Measurements from ENCODE around the gene GALK1.

The GALK1 gene

DNA sequence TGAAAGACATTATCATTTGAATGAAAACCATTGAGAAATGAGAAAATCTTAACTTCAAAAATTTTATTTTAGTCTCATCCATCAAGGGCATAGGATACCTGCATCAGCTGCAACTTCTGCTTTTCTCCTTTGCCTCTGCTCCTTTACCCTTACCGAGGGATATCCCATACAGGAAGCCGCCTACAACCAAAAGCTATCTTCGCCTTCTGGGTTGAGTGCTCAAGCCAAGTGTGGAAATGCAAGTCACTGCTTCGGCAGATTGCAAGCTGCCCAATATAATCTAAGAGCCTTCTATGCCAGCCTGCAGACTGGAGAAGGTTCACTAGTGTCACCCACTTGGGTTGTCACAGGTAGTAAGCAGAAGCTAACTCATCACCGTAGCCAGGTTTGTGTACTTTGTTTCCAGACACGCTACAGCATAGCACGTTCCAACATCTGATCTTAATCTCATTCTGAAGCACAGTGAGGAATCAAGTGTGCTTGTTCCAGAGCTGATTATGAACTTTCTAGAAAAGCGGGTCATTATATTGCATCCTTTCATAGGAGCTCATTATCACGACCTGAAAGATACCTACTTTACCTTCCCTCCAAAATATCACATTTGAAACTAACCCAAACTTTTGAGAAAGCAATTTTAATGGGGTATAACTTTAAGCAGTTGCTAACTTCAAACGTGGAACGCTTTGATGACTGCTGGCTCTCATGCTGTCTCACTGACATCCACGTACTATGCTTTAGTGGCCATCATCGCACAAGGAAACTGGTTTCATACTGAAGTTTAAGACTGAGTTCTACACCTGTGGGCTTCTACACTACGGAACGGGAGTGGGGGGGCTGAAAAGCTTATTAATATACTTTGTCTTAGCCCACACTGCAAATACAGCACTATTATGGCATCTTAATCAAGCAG is 11.6 kb upstream of the GALK1 start:
- Mint-ChIP-seq H3K4me3 (peak overlapping the region; percentile 94), H3K27me3 (ENCODE audit: low read depth, poor library complexity) (peaks cover 5% of the 10 kb centered on the region), H3K9me3 (peaks cover 6% of the 10 kb centered on the region), H3K4me1 (peaks cover 61% of the 10 kb centered on the region), H3K36me3 (ENCODE audit: low read depth) (peaks cover 36% of the 10 kb centered on the region), H3K27ac (peak overlapping the region; percentile 26)
- DNase-seq, result no peak
- TF ChIP-seq, protein P1, sequence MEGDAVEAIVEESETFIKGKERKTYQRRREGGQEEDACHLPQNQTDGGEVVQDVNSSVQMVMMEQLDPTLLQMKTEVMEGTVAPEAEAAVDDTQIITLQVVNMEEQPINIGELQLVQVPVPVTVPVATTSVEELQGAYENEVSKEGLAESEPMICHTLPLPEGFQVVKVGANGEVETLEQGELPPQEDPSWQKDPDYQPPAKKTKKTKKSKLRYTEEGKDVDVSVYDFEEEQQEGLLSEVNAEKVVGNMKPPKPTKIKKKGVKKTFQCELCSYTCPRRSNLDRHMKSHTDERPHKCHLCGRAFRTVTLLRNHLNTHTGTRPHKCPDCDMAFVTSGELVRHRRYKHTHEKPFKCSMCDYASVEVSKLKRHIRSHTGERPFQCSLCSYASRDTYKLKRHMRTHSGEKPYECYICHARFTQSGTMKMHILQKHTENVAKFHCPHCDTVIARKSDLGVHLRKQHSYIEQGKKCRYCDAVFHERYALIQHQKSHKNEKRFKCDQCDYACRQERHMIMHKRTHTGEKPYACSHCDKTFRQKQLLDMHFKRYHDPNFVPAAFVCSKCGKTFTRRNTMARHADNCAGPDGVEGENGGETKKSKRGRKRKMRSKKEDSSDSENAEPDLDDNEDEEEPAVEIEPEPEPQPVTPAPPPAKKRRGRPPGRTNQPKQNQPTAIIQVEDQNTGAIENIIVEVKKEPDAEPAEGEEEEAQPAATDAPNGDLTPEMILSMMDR (IDR thresholded peaks at IDR 0.05), result no peak

DNA sequence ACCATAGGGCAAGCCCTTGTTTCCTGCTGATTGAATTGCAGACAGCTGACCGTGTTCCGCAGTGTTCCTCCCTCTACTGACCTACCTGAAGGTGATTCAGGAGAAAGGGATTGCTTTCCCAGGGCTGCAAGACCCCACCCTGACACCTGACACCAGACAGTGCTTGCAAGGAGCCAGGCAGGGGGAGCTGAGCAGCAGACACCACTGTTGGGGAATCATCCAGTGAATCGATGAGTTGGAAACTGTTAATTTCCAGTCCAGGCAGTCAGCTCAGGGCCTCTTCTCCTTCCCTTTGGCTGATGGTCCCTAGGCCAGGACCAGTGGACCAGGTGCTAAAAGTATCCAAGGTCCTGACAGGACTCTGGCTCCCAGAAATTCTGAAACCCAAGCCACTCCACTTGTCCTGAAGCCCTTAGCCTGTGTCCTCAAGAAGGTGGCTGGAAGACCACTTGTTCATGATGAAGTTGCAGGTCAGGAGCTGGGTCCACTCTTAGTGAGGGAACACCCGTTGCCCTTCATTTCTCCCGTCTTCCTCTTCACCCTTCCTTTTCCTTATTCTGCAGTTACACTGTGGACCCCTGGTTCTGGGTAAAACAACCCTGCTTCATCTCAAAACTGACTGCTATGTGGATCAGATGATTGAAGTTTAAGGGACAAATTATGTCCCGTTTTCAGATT is 10.1 kb upstream of the GALK1 start:
- H3K4me1 Mint-ChIP-seq, result peaks cover 65% of the 10 kb centered on the region
- peak overlapping the region; percentile 2 for H3K27ac Mint-ChIP-seq
- peaks cover 6% of the 10 kb centered on the region for H3K9me3 Mint-ChIP-seq
- TF ChIP-seq, protein P1 (IDR thresholded peaks at IDR 0.05), result no peak
- H3K36me3 Mint-ChIP-seq (ENCODE audit: low read depth), result peaks cover 36% of the 10 kb centered on the region
- peaks cover 5% of the 10 kb centered on the region for H3K27me3 Mint-ChIP-seq (ENCODE audit: low read depth, poor library complexity)
- DNase-seq, result no peak
- H3K4me3 Mint-ChIP-seq, result peak overlapping the region; percentile 5

DNA sequence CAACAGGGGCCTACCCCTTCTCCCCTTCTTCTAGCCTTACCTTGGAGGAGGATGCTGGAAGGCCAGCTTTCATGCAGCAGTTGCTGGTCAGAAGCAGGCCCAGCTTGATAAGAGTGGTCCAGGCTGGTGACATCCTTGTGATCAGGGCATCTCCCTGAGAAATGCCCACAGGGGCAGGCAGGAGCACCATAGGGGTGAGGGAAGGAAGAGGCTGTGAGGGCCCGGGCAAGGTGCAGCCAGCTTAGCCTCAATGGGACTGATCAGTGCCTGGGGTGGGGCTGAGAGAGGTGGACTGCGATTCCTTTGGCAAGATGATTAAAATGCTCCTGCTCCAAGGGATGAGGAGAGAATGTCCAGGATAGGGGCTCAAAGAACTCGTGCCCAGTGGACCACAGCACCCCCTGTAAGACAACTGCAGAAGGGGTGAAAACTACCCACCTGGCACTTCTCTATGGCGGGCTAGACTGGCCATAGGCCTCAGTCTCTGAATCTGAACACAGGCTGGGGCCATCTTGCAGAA is 9.5 kb upstream of the GALK1 start:
- Mint-ChIP-seq H3K4me1 (peaks cover 59% of the 10 kb centered on the region), H3K27me3 (ENCODE audit: low read depth, poor library complexity) (peaks cover 4% of the 10 kb centered on the region)

DNA sequence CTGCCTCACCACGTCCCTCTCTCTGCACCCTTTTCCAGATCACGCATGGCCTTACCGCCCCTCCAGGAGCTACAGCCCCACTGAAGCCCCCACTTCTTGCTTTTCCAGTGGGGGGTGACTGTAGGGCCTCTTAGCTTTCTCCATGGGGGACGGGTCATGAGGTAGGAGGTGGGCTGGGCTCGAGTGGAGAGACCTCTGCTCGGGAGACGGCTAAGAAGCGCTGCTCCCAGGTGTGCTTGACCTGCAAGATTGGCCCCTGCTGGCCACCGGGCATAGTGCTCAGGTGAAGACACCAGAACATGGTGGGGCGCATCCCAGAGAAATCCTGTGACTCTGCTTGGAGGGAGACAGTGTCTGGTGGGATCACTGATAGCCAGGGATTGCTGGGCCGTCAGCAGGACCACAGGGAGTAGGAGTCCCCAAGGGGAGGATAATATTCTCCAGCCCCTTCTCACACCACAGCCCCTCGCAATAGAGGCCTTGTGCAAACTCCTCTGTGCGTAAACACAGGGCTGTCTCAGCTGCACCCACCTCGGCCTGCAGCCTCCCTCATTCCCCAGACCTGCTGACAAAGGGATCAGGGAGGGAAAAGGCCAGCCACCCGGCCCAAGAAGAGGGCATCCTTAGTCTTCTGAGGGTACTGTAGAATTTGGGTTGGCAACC is 8.9 kb upstream of the GALK1 start:
- H3K36me3 Mint-ChIP-seq (ENCODE audit: low read depth), result peaks cover 30% of the 10 kb centered on the region
- no peak overlapping the region for H3K4me3 Mint-ChIP-seq
- peaks cover 59% of the 10 kb centered on the region for H3K4me1 Mint-ChIP-seq
- peaks cover 4% of the 10 kb centered on the region for H3K27me3 Mint-ChIP-seq (ENCODE audit: low read depth, poor library complexity)
- TF ChIP-seq, protein P1 (IDR thresholded peaks at IDR 0.05), result no peak
- H3K9me3 Mint-ChIP-seq, result no peaks in the 10 kb centered on the region
- H3K27ac Mint-ChIP-seq, result no peak overlapping the region
- no peak for DNase-seq

More for the DNA sequence above, 9.5 kb upstream of the GALK1 start:
- H3K9me3 Mint-ChIP-seq, result peaks cover under 1% of the 10 kb centered on the region
- DNase-seq, result no peak
- no peak overlapping the region for H3K4me3 Mint-ChIP-seq
- TF ChIP-seq, protein P1 (IDR thresholded peaks at IDR 0.05), result no peak
- H3K27ac Mint-ChIP-seq, result peak overlapping the region; percentile 66
- H3K36me3 Mint-ChIP-seq (ENCODE audit: low read depth), result peaks cover 32% of the 10 kb centered on the region

DNA sequence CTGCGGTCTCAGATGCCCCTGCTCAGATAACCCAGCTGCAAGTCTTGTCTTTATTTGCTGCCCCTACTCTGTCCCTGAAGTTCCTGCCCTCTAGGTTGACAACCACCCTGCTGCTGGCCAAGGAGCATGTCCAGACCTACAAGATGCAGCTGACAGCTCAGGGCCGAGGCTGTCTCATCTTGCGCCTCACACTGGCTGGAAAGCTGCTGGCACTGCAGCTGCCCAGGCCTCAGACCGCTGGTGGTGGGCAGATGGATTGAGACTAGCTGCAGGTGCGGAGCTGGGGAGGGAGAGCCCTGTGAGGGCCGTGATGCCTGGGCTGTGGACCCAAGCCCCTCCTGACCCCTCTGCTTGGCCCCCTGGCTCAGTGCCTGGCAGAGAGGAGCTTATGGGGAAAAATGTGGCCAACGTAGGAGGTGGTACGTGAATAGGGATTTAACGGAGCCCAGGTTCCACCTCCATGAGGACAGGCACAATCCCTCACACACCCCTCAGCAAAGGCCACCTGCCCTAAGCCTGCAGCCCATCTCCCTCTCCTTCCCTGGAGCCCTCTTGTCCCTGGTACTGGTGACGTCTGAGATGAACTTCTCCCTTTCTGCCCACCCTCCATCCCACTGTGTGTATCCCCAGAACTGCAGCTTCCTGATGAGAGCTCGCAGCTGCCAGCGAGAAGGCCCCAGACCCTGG is 8.3 kb upstream of the GALK1 start:
- peaks cover 7% of the 10 kb centered on the region for H3K27me3 Mint-ChIP-seq (ENCODE audit: low read depth, poor library complexity)

More for the DNA sequence above, 8.3 kb upstream of the GALK1 start:
- Mint-ChIP-seq H3K4me3 (no peak overlapping the region), H3K9me3 (no peaks in the 10 kb centered on the region), H3K27ac (peak overlapping the region; percentile 94), H3K36me3 (ENCODE audit: low read depth) (peaks cover 23% of the 10 kb centered on the region), H3K4me1 (peaks cover 55% of the 10 kb centered on the region)
- TF ChIP-seq, protein P1 (IDR thresholded peaks at IDR 0.05), result no peak
- DNase-seq, result no peak
